Activated CD4-positive, alpha-beta T cell treated with anti-CD3 and anti-CD28 coated beads for 1 hour (primary cell): Measurements from ENCODE around the gene EPHX1.

Experiments
- DNase-seq: peaks from one replicate; pipeline ENCODE4 v3.0.0-alpha.2; 2020

The EPHX1 gene

DNA sequence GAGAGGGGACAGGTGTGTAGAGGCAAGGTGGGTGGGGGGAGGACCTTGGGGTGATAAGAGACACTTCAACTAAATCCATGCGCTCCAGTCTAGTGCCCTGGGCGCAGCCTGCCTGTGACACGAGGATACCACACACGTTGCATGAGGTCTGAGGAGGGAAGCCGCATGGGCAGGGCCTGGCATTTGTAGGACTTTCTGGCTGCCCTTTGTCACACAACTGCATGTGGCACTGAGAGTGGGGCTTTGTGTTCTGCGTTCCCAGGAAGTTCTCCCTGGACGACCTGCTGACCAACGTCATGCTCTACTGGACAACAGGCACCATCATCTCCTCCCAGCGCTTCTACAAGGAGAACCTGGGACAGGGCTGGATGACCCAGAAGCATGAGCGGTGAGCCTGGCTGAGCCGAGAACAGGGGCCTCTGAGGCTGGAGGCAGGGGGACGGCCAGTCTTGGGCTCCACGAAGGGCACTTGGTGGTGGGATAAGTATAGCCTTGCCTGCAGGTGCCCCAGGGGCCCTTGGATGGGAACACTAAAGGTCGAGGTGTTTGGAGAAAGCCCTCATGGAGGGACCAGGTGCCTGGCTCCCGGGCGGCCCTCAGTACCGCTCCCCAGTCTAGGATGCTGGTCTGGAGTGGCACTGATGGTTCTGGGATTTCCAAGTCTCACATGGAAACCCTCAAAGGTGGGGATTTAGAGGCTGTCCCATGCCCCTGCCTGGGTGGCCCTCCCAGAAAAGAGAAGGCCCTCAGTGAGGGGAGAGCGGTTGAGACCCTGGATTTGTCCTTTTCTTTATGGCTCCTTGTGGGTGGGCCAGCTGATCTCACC, 34.5 kb downstream of the EPHX1 start:
- DNase-seq: no peak

DNA sequence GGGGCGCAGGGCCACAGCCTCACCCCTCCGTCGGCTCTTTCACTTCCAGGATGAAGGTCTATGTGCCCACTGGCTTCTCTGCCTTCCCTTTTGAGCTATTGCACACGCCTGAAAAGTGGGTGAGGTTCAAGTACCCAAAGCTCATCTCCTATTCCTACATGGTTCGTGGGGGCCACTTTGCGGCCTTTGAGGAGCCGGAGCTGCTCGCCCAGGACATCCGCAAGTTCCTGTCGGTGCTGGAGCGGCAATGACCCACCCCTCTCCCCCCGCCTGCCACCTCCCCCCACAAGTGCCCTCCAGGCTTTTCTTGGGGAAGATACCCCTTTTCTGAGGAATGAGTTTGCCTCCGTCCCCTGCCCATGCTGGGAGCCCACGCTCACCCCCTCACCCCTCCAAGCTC, 35.2 kb downstream of the EPHX1 start:
- no peak for DNase-seq

DNA sequence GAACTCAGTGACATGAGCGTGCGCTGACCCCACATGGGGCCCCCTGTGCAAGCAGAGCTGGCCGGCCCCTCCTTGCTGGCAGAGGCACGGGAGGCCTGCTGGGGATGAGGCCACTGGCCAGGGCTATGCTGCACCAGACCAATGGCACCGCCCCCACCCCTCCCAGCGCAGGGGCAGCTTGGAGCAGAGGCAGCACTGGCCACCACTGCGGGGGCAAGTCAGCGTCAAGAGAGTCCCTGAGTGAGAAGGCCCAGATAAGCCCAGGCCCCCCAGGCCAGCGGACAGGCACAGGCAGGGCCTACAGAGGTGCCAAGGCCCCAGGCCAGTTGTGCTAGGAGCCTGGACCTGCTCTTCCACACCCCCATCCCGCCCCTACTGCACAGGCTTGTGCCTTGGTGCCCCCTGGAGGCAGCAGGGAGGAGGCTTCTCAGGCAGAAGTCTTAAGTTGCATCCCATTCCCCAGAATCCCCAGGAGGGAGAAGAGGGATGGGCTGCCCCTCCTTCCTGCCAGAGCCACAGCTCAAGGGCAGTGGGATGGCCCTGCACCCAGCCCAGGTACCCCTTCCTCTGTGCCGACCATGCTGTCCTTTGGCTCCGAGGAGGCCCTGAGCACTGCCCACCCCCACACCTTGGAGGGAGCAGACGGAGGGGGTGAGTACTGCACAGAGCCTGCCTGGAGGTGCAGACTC, 35.8 kb downstream of the EPHX1 start:
- DNase-seq: no peak

DNA sequence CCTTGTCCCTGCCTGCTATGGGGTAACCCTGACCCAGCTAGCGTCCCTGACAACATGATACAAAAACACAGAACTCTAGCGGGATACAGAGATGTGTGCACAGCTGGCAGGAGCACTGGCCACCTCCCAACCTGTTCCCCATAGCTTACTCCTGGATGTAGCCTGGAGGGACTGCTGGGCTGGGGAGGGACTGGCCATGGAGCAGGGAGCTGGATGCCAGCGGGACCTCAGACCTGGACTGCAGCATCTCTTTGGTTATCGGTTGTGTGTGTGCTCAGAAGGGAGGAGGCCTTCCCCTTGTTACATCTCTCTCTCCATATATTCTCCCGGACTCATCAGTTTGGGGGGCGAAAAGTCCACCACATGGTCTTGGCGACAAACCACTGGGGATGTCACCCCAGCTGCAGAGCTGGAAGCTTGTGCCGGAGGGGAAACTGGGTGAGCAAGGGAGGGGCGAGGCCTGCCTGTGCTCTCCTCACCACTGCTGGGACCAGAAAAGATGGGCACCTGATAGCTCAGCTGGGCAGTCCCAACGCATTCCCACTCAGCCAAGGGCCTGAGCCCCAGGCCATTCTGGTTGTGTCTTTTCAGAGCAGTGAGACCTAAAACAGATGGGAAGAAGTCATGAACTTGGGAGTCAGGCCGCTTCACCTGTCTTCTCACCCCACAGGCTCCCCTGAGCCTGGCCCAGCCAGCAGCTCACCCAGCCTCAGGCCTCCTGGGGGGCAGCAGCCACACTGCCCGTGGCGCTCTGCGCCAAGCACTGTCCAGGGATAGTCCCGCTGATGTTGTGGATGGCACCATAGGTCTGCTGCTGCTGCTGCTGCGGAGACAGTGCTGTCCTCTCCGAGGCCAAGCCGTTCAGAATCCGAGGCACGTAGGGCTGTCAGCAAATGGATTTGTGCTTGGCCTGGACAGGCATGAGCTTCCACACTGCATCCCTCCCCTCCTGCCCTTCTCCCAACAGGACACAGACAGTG, 36.7 kb downstream of the EPHX1 start:
- DNase-seq: no peak

DNA sequence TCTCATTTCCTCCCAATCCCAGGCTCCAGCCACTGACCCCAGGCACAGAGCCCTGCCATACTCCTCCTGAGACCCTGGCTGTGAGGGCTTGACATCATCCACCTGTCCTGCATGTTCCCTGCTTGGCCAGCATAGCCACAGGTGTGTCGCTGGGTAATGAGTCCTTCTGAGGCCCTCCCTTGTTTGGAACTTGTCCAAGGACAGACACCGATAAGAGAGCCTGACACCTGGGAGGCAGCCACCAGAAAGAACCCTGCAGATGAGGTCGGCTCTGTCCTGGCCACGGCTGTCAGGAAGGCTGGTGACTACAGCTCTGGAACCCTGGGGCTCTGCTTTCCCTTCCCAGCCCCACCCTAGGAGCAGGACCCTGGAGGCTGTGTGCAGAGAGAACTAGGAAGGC, 37.7 kb downstream of the EPHX1 start:
- no peak for DNase-seq

DNA sequence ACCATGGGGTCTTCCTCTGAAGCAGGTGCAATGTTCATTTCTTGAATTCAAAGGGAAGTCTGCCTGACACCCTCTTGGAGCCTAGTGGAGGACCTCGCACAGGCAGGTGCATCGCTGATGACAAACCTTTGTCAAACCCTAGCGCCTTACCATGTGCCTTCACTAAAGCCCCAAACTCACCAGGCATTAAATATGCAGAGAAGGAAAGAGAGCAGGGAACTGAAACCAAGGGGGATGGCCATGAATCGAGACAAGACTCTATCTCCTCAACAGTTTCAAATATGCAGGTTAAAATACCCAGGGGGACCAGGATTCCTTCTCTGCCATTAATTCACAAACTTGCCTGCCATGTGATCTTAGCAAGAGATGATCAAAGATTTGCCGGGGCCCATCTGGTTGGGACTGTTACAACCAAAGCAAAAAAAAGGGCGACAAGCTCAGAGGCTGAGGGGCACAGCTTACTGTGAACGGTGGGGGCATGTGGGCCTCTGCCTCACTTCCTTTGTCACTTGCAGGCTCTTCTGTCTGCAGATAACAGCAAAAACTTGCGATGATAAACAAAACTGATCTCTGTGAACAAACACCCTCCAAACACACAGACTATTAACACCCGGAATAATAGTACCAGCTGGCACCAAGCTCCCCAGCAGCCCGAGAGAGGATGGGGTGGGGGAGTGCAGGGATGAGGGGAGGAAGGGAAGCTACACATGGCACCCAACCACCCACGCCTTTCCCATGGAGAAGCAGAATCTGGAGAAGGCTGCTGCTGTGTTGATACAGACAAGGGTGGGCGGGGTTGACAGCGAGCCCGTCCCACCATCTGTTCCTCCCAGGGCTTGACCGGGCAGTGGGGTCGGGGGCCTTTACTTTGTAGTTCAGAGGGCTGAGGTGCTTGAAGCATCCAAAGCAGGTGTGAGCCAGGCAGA, 38.4 kb downstream of the EPHX1 start:
- DNase-seq: no peak

DNA sequence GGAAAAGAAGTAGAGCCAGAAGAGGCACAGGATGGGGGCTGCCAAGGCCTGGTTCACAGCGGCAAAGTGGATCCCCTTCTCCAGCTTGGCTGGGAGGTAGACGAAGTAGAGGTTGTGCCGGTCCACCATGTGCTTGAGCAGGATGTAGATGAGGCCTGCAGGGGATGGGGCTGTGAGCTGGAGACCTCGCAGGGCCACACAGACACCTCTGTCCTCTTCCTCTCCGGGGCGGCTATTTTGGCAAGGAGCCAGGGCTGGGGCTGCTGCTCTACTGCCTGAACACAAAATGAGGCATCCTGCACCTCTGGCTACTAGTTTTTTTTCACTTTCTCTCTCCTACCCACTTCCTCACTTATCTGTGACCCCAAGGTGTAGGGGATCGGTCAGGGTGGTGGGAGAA, 40.0 kb downstream of the EPHX1 start:
- DNase-seq: no peak

DNA sequence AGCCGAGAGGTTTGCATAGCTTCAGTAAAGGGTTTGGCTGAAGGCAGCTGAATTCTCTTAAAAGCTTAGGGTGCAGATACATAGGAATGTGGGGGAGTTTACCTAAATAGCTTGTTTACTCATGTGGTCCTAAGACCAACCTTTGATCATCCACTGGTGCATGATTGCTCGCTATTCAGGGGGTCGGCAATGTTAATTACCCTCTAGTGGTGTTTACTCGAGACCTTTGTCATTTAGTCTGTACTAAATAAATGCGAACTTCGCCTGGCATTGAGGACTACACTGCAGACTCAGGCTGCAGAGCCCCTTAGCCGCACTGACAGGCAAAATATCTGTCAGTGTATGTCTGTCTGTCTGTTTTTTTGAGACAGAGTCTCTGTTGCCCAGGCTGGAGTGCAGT, 40.4 kb downstream of the EPHX1 start:
- DNase-seq: no peak

DNA sequence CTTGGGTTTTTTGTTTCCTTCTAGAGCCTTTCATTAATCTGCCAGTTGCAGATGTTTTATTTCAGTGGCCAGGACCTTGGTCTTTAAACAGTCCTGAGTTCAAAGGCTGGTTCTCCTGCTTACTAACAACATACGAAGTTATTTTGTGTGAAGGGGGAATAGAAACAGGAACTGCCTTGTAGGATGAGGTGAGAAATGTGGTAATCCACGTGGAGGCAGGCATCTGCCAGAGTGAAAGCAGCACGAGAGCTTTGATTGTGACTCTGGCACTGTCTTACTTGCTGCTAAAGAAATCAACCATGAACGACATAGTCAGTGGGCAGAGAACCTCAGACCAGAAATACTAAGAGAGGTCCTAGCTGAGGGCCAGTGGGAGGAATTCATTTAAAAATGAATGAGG, 41.9 kb downstream of the EPHX1 start:
- no peak for DNase-seq

DNA sequence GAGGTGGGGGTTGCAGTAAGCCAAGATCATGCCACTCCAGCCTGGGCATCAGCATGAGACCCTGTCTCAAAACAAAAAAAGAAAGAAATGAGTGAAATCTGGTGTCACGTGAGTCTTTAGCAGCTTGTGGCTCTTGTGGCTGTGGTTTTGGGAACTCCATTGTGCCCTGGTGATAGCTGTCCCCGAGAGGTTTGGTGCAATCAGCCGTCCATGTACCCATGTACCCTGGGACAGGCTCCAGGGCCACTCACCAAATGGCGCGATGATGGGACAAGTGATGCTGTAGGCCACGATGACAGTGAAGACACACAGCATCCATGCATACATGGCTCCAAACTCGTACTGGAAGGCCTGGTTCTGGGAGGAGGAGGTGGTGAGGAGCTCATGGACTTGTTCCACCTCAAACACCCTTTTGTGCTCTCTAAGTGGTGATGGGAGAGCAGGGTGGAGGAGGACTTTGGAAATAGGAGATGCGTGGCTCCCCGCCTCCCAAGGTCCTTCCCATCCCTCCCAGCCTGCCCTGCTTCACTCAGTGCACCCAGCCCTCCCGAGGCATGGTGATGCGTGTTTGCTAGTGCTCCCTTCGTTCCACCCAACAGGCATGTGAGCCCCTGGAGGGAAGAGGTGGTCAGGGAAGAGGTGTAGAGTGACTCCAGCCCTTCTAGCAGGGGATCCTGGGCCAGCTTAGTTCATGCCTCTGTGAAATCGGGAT, 42.6 kb downstream of the EPHX1 start:
- DNase-seq: no peak

DNA sequence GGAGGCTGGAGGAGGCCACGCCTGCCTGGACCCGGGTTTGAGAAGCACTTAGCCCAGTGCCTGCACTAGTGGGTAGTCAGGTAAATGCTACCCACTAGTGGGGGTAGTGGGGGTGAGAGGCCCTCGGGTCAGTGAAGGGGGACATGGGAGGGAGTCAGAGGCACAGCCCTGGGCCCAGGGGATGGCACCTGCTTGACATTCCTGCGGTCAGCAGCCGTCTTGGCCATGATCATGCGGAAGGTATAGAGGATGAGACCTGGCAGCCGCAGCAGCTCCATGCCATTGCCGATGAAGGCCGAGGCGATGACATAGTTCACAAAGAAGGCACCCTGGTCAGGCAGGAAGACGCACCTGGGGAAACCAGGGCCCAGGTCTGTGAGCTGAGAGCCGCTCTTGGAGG, 43.5 kb downstream of the EPHX1 start:
- DNase-seq: no peak

DNA sequence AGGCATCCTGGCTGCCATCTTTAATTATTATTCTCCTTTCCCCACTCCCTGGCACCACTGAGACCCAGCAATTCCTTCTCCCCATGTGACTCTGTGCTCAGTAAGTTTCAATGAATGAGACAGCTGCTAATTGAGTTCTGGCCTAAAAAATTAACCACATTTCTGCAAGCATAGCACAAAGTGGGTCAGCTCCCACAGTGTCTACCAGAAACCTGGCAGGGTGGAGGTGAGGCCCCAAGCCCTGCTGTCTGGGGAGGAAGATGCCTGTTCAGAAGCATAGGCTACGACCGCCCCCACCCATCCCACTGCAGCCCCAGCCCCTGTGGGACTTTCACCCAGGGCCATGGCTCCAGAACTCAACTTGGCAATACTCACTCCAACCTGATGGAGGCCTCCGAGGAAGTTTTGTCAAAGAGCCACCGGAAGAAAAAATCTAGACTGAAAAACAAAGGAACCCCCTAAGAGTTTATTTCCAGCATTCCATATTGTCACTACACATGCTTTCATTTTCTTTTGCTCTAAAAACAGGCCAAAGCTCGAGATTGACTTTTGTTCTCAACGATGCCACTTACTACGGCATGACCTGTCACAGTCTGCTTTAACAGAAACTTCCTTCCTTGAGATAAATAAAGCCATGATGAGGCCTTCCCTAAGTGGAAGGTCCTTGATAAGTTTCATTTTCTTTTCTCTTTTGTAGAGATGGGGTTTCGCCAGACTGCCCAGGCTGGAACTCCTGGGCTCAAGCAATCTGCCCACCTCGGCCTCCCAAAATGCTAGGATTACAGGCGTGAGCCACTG, 45.8 kb downstream of the EPHX1 start:
- DNase-seq: no peak

DNA sequence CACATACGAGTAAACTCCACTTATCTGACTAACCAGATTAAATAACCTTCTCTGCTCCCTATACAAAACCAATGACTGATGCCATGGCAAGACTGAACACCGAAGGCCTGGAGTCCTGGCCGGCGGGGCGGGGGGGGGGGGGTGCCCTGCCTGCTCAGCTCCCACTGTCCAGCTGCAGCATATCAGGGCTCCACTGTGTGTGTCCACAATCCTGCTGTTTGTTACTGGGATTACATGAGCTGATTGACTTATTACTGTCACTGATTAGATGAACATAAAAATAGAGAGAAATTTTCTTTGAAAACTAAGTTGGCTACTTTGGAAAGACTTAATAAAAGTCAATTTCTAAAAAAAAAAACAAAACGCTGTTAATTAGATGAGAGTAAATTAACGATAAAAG, 47.3 kb downstream of the EPHX1 start:
- DNase-seq: no peak

DNA sequence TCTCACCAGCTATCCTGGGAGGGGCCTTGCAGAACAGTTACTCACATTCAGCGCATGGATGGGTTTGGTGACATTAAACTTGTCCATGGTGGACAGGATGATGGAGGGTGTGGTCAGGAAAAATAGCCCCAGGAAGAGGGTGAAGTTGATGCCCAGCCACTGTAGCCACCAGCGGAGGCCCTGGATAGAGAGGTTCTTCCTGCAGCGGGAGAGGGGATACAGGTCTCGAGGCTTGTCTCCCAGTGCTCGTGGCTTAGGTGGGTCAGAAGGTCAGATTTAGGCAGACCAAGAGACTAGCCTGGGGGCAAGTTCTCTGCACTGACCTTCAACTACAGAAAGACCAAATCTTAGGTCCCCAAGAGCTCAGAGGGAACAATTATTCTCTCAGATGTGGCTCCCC, 49.2 kb downstream of the EPHX1 start:
- DNase-seq: no peak

DNA sequence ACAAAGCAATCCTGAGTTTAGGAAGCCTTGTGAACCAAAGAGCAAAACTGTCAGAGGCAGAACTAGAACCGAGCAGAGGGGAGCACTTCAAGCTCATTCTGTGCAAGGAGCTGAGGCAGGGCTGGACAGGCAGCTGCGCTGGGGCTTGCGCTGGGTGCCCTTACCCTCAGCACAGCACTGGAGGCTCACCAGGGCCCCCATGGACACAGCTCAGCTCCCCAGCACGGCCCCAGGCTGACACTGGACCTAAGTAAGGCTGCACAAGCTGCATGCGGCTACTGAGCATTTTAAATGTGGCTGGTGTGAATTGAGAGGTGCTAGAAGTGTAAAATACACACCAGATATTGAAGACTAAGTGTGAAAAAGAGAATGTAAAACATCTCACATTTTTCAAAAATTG, 50.2 kb downstream of the EPHX1 start:
- DNase-seq: no peak

DNA sequence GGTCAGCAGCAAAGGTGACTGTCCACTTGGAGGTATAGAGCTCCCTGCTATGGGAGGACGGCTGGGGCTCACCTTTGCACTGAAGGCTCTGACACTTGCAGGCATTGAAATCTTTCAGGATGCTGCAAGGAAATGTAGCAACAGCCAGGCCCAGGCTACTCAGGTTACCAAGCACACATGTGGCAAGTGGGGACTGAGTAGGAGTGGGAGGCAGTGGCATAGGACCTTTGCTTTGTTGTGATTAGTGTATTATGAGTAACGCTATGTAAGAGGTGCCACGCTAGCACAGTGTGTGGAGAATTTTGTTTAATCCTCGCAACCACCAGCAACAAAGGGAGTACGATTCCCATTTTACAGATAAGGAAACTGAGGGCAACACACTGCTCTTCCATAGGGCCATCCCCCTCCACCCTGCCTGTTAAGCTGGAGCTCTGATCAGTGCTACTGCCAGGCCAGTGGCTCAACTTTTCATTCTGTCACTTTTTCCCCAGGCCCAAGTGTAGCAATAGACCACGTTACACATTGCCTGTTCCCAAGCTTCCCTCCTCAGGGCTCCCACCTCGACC, 51.0 kb downstream of the EPHX1 start:
- DNase-seq: no peak

DNA sequence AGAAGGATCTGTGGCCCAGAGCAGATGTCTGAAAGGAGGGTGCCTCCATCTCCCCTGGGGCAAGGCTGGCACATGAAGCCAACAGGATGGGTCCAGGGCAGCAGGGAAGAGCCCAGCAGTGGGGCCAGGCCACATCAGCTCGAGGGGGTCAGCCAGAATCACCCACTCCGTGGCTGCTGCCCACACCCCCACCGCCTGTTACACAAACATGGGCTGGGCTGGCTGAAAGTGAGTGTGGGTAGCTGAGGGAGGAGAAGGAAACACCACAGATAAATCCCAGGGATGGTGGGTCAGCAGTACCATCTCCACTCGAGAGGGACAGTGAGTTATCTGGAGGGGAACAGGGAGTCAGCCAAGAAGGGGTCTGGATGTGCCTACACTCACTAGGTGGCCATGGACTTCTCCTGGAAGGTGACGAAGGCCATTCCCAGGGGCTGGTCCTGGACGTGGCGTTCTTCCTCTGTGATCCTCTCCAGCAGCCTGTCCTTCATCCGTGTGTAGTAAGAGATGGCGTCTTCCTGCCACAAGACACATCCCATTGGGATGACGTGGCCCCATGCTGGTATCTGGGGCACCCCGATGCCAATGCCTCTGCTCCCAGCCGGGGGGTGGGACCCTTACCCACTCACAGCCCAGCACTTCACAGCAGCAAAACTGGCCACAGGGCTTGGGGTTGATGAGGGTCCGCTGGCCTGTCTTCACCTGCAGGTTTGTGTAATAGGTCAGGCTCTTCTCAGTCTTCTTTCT, 52.1 kb downstream of the EPHX1 start:
- DNase-seq: no peak

DNA sequence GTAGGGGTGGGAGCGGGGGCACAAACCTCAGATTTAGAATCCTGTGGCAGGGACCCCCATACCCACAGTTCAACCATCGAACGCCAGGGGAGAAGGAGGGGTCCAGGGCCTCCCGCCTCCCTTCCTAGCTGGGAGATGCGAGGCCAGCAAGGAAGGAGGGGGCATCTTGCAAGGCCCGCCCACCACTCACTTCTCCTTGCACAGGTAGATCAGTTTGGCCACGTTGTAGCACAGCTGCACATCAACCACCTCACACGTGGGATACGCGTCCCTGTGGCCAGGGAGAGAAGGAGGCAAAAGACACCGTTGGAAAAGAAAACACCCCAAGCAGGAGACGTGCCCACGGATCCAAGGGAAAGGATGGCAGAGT, 52.6 kb downstream of the EPHX1 start:
- no peak for DNase-seq

DNA sequence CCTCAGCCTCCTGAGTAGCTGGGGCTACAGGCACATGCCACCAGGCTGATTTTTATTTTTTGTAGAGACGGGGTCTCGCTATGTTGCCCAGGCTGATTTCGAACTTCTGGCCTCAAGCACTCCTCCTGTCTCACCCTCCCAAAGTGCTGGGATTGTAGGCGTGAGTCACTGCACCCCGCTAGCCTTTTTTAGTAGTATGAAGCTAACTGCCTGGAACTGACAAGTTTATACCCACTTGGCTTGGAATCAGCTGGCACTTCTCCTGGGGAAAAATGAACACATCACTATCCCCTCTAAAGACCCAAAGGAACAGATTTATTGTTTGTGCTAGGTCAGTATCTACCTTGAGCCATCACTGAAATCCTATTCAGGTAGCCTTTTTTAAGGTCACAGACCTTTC, 53.2 kb downstream of the EPHX1 start:
- no peak for DNase-seq

DNA sequence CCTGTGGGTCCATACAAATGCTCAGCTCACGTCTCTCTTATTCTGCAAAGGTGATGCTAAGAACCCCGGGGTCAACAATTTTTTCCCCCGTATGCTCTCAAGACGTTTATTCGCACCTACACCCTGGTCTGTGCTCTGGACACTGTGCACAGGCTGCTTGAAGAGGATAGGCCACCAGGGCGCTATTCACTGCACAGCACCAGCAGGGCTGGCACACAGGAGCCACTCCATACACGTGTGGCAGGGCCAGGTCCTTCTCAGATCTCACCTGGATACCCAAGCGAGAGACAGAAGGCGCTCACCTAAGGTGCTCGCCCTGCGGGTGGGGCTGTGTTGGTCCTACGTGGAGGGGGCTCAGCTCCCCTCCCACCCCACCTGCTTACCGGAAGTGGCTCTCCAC, 55.6 kb downstream of the EPHX1 start:
- DNase-seq: no peak
